Glutamatergic neuron (in vitro differentiated cells): ENCODE results near the gene MCM8. TPM values are rescaled to one million over a fixed set of nuclear protein-coding genes. Genes with fewer than 3 reads are reported as not detected.

Experiments used
- DNase-seq: peaks from one replicate; pipeline ENCODE4 v3.0.0; 2022
- H3K27ac Mint-ChIP-seq: one replicate; pipeline ENCODE4 v1.8.0; 2020; ENCODE audit warnings: mild to moderate bottlenecking, mixed read lengths, inconsistent platforms; ENCODE audit not compliant: unreplicated experiment
- H3K27me3 Mint-ChIP-seq: one replicate; pipeline ENCODE4 v1.8.0; 2020; ENCODE audit warnings: mild to moderate bottlenecking, moderate library complexity, mixed read lengths, inconsistent platforms; ENCODE audit not compliant: unreplicated experiment
- H3K36me3 Mint-ChIP-seq: one replicate; pipeline ENCODE4 v1.8.0; 2020; ENCODE audit warnings: mild to moderate bottlenecking, mixed read lengths, inconsistent platforms; ENCODE audit not compliant: unreplicated experiment
- H3K4me1 Mint-ChIP-seq: one replicate; pipeline ENCODE4 v1.8.0; 2020; ENCODE audit warnings: mild to moderate bottlenecking, low read depth, mixed read lengths, inconsistent platforms; ENCODE audit not compliant: unreplicated experiment
- H3K4me3 Mint-ChIP-seq: one replicate; pipeline ENCODE4 v1.8.0; 2020; ENCODE audit warnings: mild to moderate bottlenecking, mixed read lengths, inconsistent platforms; ENCODE audit not compliant: unreplicated experiment
- H3K9me3 Mint-ChIP-seq: one replicate; pipeline ENCODE4 v1.8.0; 2020; ENCODE audit warnings: mild to moderate bottlenecking, moderate library complexity, mixed read lengths, inconsistent platforms; ENCODE audit not compliant: unreplicated experiment
- CTCF ChIP-seq: fragments of 200-600 bp; sonication (generic); IDR thresholded peaks from one replicate; pipeline ENCODE4 v1.5.0; 2021; ENCODE audit not compliant: partially characterized antibody, unreplicated experiment
- total RNA-seq: library from RNA; stranded (reverse); fragmentation: NEBNext Ultra II Directional; extraction: Animal tissue kit (Norgen Biotek cat#: 25700); gene quantifications from one replicate; pipeline ENCODE4 v1.2.1, GENCODE V29; 2021; ENCODE audit not compliant: unreplicated experiment

The MCM8 gene
- total RNA-seq, 1 donor from 2014 or later = 10.1 TPM

GRCh38 chr20:6048391-6048790 is 97.9 kb downstream of the MCM8 start:
- H3K4me1 Mint-ChIP-seq = no peaks in the 10 kb centered on the region
- peaks cover 7% of the 10 kb centered on the region for H3K36me3 Mint-ChIP-seq
- H3K27me3 Mint-ChIP-seq = peaks cover 12% of the 10 kb centered on the region
- no peak for TF ChIP-seq CTCF
- H3K4me3 Mint-ChIP-seq = no peak overlapping the region
- no peak overlapping the region for H3K27ac Mint-ChIP-seq
- DNase-seq = no peak
- H3K9me3 Mint-ChIP-seq = peaks cover 1% of the 10 kb centered on the region

Other genes starting within 250 kb of the MCM8 start
- 4.0 TPM for gene SHLD1, start 200.3 kb upstream of the MCM8 start, total RNA-seq
- 47.4 TPM for gene CHGB, start 39.1 kb upstream of the MCM8 start, total RNA-seq
- 18.4 TPM for gene TRMT6, start 119 bp upstream of the MCM8 start, total RNA-seq
- 18.6 TPM for gene CRLS1, start 55.5 kb downstream of the MCM8 start, total RNA-seq
- not detected for gene LRRN4, start 103.4 kb downstream of the MCM8 start, total RNA-seq
- gene FERMT1, start 172.4 kb downstream of the MCM8 start, total RNA-seq = 0.29 TPM